Liver (tissue), 9 donors: ENCODE data around the gene PACSIN2. TPM values are rescaled to one million over a fixed set of nuclear protein-coding genes. Genes with fewer than 3 reads are reported as not detected.
"Not testable (repeated sequence)": the region's sequence is repeated elsewhere in the genome, so short reads cannot be mapped to it uniquely, and the experiment has no call there.

Source experiments
- DNase-seq: peaks from one replicate; pipeline ENCODE4 v3.0.0-alpha.2; 2017; ENCODE audit warnings: low spot score
- H3K27ac ChIP-seq, 2 donors: one replicate each; pipeline ENCODE4 v1.7.0; 2013; ENCODE audit warnings: inconsistent platforms in 2 of 2, low read length in 2 of 2, control low read depth in 1 of 2, low read depth in 1 of 2, mild to moderate bottlenecking in 1 of 2
- H3K27me3 ChIP-seq, 4 donors: one replicate each; pipeline versions ENCODE4 v1.6.1 to v1.7.0; 2013; ENCODE audit warnings: low read length in 3 of 4, inconsistent platforms in 1 of 4, mild to moderate bottlenecking in 1 of 4, moderate library complexity in 1 of 4; ENCODE audit not compliant: control insufficient read depth in 4 of 4, insufficient read depth in 4 of 4
- H3K36me3 ChIP-seq, 4 donors: one replicate each; pipeline versions ENCODE4 v1.6.1 to v1.7.0; 2013; ENCODE audit warnings: low read length in 3 of 4, mild to moderate bottlenecking in 3 of 4, low read depth in 1 of 4, moderate library complexity in 1 of 4; ENCODE audit not compliant: control insufficient read depth in 4 of 4, insufficient read depth in 3 of 4
- H3K4me1 ChIP-seq, 4 donors: one replicate each; pipeline versions ENCODE4 v1.6.1 to v1.7.0; 2013; ENCODE audit warnings: low read length in 3 of 4, mild to moderate bottlenecking in 3 of 4, moderate library complexity in 1 of 4; ENCODE audit not compliant: control insufficient read depth in 4 of 4, insufficient read depth in 4 of 4
- H3K4me3 ChIP-seq, 3 donors: one replicate each; pipeline versions ENCODE4 v1.6.1 to v1.7.0; 2013; ENCODE audit warnings: low read length in 3 of 3, control low read depth in 1 of 3, low read depth in 1 of 3, mild to moderate bottlenecking in 1 of 3
- H3K9ac ChIP-seq, 2 donors: one replicate each; pipeline ENCODE4 v1.7.0; 2013; ENCODE audit warnings: low read length in 2 of 2, mild to moderate bottlenecking in 2 of 2, moderate library complexity in 2 of 2, control low read depth in 1 of 2, low read depth in 1 of 2
- H3K9me3 ChIP-seq, 4 donors: one replicate each; pipeline versions ENCODE4 v1.6.1 to v1.7.0; 2013; ENCODE audit warnings: low read length in 3 of 4; ENCODE audit not compliant: control insufficient read depth in 4 of 4
- EGR1 ChIP-seq, 2 donors: IDR thresholded peaks; 2 replicates each; pipeline ENCODE4 v1.6.1; 2016 to 2018; ENCODE audit warnings: antibody characterized with exemption in 2 of 2, low read depth in 2 of 2
- FOXA1 ChIP-seq: IDR thresholded peaks from 2 replicates; pipeline ENCODE4 v1.6.1; 2016; ENCODE audit warnings: antibody characterized with exemption
- FOXA2 ChIP-seq: IDR thresholded peaks from 2 replicates; pipeline ENCODE4 v1.6.1; 2016; ENCODE audit warnings: antibody characterized with exemption
- GABPA ChIP-seq, 2 donors: IDR thresholded peaks in 1 of 2; conservative IDR thresholded peaks in 1 of 2; 2 replicates each; pipeline ENCODE4 v1.6.1; 2016; ENCODE audit warnings: antibody characterized with exemption in 2 of 2, mild to moderate bottlenecking in 1 of 2, moderate library complexity in 1 of 2
- HNF4A ChIP-seq, 2 donors: conservative IDR thresholded peaks; 2 replicates each; pipeline ENCODE4 v1.6.1; 2016; ENCODE audit warnings: antibody characterized with exemption in 2 of 2, mild to moderate bottlenecking in 2 of 2
- HNF4G ChIP-seq: IDR thresholded peaks from 2 replicates; pipeline ENCODE4 v1.6.1; 2016; ENCODE audit warnings: antibody characterized with exemption
- NR2F2 ChIP-seq: IDR thresholded peaks from 2 replicates; pipeline ENCODE4 v1.6.1; 2016; ENCODE audit warnings: antibody characterized with exemption
- RAD21 ChIP-seq, 2 donors: IDR thresholded peaks; 2 replicates each; pipeline ENCODE4 v1.6.1; 2016; ENCODE audit warnings: antibody characterized with exemption in 2 of 2, mild to moderate bottlenecking in 2 of 2
- RXRA ChIP-seq, 2 donors: IDR thresholded peaks; 2 replicates each; pipeline ENCODE4 v1.6.1; 2017 to 2018; ENCODE audit warnings: antibody characterized with exemption in 2 of 2, mild to moderate bottlenecking in 1 of 2
- SP1 ChIP-seq: IDR thresholded peaks from 2 replicates; pipeline ENCODE4 v1.6.1; 2018; ENCODE audit warnings: antibody characterized with exemption, mild to moderate bottlenecking
- TAF1 ChIP-seq: conservative IDR thresholded peaks from 2 replicates; pipeline ENCODE4 v1.6.1; 2016; ENCODE audit warnings: antibody characterized with exemption, mild to moderate bottlenecking
- YY1 ChIP-seq: IDR thresholded peaks from 2 replicates; pipeline ENCODE4 v1.6.1; 2016; ENCODE audit warnings: antibody characterized with exemption, mild to moderate bottlenecking
- WGBS: extraction: QIAGEN DNeasy Blood & Tissue Kit; methylation state at CpG from one replicate; pipeline ENCODE4 v1.1.7; 2013; 5-methylcytosine and 5-hydroxymethylcytosine counted together
- polyA plus RNA-seq, 2 donors: library from polyadenylated mRNA; stranded (reverse) in 1 of 2; unstranded in 1 of 2; fragments of 200-250 nt in 1 of 2; fragments of >200 nt in 1 of 2; fragmentation: Nextera tagmentation in 1 of 2; extraction: Ambion mirVana in 1 of 2; gene quantifications; one replicate each; pipeline versions ENCODE4 v1.2.1 to v1.2.3, GENCODE V29; 2013 to 2015
- total RNA-seq, 2 donors: library from RNA; depleted of rRNA; stranded (reverse); fragments of >200 nt; gene quantifications; one replicate each; pipeline ENCODE4 v1.2.3, GENCODE V29; 2014
- TF ChIP-seq, protein P1 (sequence below): IDR thresholded peaks from 2 replicates; pipeline ENCODE4 v1.6.1; 2016; ENCODE audit warnings: antibody characterized with exemption
- TF ChIP-seq, protein P2 (sequence below): IDR thresholded peaks from 2 replicates; pipeline ENCODE4 v1.6.1; 2016; ENCODE audit warnings: antibody characterized with exemption, mild to moderate bottlenecking
- TF ChIP-seq, protein P3 (sequence below): fragments of 150-350 bp; IDR thresholded peaks from 2 replicates; pipeline ENCODE4 v1.5.1; 2017; ENCODE audit warnings: improper control_type of control experiment, low read depth, low read length; ENCODE audit not compliant: missing input control
- TF ChIP-seq, protein P4 (sequence below): IDR thresholded peaks from 2 replicates; pipeline ENCODE4 v1.6.1; 2016; ENCODE audit warnings: antibody characterized with exemption
- TF ChIP-seq, protein P5 (sequence below): IDR thresholded peaks from 2 replicates; pipeline ENCODE4 v1.6.1; 2016; ENCODE audit warnings: antibody characterized with exemption
- donor health status: healthy.
- donor health status: healthy.
- donor health status: healthy.
- donor health status: healthy.
- donor health status: healthy.

PACSIN2 gene
- total and polyA plus RNA-seq, 4 donors: 9.1 to 31.4 (median 17.0) TPM

DNA sequence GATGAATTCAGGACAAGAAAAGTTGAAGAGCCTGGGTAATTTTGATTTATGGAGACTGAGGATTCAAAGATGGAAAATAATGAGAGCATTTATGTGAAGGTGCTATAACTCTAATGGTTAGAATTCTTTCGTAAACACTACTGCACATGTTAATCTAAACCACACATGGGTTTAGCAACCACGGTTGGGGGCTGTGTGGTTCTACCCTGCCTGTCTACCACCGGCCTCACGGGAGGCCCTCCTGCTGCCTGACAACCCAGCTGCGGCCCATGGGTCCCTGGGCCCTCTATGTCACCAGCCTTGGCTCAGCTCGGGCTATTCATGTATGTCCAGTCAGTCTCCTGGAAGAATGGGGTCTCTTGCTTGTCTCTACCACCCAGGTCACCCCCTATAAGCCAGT lies 89.4 kb downstream of the PACSIN2 start:
- no peak overlapping the region for H3K4me3 ChIP-seq
- H3K9ac ChIP-seq: no peak overlapping the region
- H3K4me1 ChIP-seq: peaks cover 15 to 27% (median 22%) of the 10 kb centered on the region in 4 donors
- H3K36me3 ChIP-seq: no peaks in the 10 kb centered on the region
- TF ChIP-seq, protein P1, sequence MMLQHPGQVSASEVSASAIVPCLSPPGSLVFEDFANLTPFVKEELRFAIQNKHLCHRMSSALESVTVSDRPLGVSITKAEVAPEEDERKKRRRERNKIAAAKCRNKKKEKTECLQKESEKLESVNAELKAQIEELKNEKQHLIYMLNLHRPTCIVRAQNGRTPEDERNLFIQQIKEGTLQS: no peak
- no peak for TF ChIP-seq HNF4G
- TF ChIP-seq RAD21 (IDR thresholded peaks at IDR 0.05): no peak
- no peak for TF ChIP-seq TAF1
- TF ChIP-seq, protein P2, sequence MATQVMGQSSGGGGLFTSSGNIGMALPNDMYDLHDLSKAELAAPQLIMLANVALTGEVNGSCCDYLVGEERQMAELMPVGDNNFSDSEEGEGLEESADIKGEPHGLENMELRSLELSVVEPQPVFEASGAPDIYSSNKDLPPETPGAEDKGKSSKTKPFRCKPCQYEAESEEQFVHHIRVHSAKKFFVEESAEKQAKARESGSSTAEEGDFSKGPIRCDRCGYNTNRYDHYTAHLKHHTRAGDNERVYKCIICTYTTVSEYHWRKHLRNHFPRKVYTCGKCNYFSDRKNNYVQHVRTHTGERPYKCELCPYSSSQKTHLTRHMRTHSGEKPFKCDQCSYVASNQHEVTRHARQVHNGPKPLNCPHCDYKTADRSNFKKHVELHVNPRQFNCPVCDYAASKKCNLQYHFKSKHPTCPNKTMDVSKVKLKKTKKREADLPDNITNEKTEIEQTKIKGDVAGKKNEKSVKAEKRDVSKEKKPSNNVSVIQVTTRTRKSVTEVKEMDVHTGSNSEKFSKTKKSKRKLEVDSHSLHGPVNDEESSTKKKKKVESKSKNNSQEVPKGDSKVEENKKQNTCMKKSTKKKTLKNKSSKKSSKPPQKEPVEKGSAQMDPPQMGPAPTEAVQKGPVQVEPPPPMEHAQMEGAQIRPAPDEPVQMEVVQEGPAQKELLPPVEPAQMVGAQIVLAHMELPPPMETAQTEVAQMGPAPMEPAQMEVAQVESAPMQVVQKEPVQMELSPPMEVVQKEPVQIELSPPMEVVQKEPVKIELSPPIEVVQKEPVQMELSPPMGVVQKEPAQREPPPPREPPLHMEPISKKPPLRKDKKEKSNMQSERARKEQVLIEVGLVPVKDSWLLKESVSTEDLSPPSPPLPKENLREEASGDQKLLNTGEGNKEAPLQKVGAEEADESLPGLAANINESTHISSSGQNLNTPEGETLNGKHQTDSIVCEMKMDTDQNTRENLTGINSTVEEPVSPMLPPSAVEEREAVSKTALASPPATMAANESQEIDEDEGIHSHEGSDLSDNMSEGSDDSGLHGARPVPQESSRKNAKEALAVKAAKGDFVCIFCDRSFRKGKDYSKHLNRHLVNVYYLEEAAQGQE: no peak
- TF ChIP-seq EGR1 (IDR thresholded peaks at IDR 0.05; ENCODE audit: low read depth in 2 of 2): no peak
- TF ChIP-seq, protein P3, sequence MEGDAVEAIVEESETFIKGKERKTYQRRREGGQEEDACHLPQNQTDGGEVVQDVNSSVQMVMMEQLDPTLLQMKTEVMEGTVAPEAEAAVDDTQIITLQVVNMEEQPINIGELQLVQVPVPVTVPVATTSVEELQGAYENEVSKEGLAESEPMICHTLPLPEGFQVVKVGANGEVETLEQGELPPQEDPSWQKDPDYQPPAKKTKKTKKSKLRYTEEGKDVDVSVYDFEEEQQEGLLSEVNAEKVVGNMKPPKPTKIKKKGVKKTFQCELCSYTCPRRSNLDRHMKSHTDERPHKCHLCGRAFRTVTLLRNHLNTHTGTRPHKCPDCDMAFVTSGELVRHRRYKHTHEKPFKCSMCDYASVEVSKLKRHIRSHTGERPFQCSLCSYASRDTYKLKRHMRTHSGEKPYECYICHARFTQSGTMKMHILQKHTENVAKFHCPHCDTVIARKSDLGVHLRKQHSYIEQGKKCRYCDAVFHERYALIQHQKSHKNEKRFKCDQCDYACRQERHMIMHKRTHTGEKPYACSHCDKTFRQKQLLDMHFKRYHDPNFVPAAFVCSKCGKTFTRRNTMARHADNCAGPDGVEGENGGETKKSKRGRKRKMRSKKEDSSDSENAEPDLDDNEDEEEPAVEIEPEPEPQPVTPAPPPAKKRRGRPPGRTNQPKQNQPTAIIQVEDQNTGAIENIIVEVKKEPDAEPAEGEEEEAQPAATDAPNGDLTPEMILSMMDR: no peak
- no peak for TF ChIP-seq GABPA (IDR thresholded peaks at IDR 0.05 in 1 of 2, conservative IDR thresholded peaks at IDR 0.05 in 1 of 2)
- no peak for TF ChIP-seq YY1
- no peak for TF ChIP-seq HNF4A (conservative IDR thresholded peaks at IDR 0.05)
- TF ChIP-seq FOXA1: no peak
- TF ChIP-seq, protein P4, sequence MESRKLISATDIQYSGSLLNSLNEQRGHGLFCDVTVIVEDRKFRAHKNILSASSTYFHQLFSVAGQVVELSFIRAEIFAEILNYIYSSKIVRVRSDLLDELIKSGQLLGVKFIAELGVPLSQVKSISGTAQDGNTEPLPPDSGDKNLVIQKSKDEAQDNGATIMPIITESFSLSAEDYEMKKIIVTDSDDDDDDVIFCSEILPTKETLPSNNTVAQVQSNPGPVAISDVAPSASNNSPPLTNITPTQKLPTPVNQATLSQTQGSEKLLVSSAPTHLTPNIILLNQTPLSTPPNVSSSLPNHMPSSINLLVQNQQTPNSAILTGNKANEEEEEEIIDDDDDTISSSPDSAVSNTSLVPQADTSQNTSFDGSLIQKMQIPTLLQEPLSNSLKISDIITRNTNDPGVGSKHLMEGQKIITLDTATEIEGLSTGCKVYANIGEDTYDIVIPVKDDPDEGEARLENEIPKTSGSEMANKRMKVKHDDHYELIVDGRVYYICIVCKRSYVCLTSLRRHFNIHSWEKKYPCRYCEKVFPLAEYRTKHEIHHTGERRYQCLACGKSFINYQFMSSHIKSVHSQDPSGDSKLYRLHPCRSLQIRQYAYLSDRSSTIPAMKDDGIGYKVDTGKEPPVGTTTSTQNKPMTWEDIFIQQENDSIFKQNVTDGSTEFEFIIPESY: no peak
- TF ChIP-seq SP1: no peak
- TF ChIP-seq RXRA (IDR thresholded peaks at IDR 0.05): no peak
- TF ChIP-seq NR2F2: no peak
- TF ChIP-seq FOXA2: no peak
- TF ChIP-seq, protein P5, sequence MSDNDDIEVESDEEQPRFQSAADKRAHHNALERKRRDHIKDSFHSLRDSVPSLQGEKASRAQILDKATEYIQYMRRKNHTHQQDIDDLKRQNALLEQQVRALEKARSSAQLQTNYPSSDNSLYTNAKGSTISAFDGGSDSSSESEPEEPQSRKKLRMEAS: no peak
- WGBS: 78% methylated on average over 6 of the region's 6 CpGs
- H3K27me3 ChIP-seq: no peaks in the 10 kb centered on the region
- H3K9me3 ChIP-seq: no peaks in the 10 kb centered on the region
- no peak for DNase-seq
- H3K27ac ChIP-seq: no peak overlapping the region

DNA sequence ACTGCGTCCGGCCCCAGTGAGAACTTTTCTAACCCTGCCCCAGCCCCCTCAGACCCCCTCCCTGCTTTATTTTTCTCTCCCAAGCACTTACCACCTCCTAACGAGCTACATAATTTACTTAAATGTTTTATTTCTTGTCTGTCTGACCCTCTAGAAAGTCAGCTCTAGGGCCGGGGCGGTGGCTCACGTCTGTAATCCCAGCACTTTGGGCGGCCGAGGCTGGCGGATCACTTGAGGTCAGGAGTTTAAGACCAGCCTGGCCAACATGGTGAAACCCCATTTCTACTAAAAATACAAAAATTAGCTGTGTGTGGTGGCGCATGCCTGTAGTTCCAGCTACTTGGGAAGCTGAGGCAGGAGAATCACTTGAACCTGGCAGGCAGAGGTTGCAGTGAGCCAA lies 89.9 kb downstream of the PACSIN2 start:
- H3K27ac ChIP-seq, DNase-seq: not testable (repeated sequence)
- 96% methylated on average over 10 of the region's 10 CpGs for WGBS

More for the DNA sequence above, 89.9 kb downstream of the PACSIN2 start:
- not testable (repeated sequence) for H3K9ac ChIP-seq, H3K36me3 ChIP-seq, H3K27me3 ChIP-seq, H3K9me3 ChIP-seq, H3K4me3 ChIP-seq
- peaks cover 12 to 25% (median 20%) of the 10 kb centered on the region in 4 donors for H3K4me1 ChIP-seq
